HG02884 (cell line): ENCODE measurements around the gene DVL3.

ENCODE experiments used
- ATAC-seq: cut with Tn5 transposase; IDR thresholded peaks from one replicate; pipeline ENCODE4 v1.9.1; 2021; ENCODE audit warnings: mild to moderate bottlenecking, moderate library complexity; ENCODE audit not compliant: unreplicated experiment

The DVL3 gene

GRCh38 chr3:184209146-184209923, 54.2 kb downstream of the DVL3 start:
- no peak for ATAC-seq

DNA sequence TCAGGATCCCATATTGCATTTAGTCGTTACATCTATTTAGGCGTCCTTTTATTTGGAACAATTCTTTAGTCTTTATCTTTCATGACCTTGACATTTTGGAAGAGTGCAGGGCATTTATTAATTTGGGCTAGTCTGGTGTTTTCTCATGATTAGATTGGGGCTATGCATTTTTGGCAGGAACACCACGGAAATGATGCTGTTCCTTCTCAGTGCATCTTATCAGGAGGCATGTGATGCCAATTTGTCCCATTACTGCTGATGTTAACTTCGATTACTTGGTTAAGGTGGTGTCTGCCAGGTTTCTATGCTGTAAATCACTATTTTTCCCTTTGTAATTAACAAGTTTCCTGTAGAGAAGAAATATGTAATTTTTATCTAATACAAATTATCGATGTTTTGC, 56.1 kb downstream of the DVL3 start:
- ATAC-seq, result no peak

DNA sequence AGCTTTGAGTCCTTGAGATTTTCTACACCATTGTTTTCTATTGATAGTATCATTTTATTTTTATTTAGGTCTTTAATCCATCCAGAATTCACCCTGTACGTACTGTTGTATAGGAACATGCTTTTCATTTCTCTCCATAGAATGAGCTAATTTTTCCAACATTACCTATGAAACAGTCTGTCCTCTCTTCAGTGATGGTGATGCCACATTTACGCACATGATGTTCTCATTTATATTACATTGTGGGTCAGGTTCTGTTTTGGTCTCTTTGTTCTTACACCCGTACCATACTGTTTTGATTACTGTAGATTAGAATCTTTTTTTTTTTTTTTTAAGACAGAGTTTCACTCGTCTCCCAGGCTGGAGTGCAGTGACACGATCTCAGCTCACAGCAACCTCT, 56.5 kb downstream of the DVL3 start:
- no peak for ATAC-seq

- ATAC-seq, result no peak
Observed at GRCh38 chr3:184218814-184219213, 63.6 kb downstream of the DVL3 start.

DNA sequence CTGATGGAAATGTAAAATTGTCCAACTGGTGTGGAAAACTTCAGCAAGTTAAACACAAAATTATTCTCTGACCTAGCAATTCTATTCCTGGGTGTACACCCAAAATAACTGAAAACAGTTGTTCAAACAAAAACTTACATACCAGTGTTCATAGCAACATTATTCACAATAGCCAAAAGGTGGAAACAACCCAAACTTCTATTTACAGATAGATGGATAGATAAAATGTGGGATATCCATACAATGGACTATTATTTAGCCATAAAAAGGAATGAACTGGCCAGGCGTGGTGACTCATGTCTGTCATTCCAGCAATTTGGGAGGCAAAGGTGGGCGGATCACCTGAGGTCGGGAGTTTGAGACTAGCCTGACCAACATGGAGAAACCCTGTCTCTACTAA, 67.3 kb downstream of the DVL3 start:
- ATAC-seq, result no peak
